Activated T-cell treated with anti-CD3 and anti-CD28 coated beads for 4 hours (primary cell): Measurements from ENCODE around the gene MAN1A1.
"Not testable (repeated sequence)": the region's sequence is repeated elsewhere in the genome, so short reads cannot be mapped to it uniquely, and the experiment has no call there.

Experiments used
- DNase-seq: peaks from one replicate; pipeline ENCODE4 v3.0.0-alpha.2; 2020

The MAN1A1 gene

DNA sequence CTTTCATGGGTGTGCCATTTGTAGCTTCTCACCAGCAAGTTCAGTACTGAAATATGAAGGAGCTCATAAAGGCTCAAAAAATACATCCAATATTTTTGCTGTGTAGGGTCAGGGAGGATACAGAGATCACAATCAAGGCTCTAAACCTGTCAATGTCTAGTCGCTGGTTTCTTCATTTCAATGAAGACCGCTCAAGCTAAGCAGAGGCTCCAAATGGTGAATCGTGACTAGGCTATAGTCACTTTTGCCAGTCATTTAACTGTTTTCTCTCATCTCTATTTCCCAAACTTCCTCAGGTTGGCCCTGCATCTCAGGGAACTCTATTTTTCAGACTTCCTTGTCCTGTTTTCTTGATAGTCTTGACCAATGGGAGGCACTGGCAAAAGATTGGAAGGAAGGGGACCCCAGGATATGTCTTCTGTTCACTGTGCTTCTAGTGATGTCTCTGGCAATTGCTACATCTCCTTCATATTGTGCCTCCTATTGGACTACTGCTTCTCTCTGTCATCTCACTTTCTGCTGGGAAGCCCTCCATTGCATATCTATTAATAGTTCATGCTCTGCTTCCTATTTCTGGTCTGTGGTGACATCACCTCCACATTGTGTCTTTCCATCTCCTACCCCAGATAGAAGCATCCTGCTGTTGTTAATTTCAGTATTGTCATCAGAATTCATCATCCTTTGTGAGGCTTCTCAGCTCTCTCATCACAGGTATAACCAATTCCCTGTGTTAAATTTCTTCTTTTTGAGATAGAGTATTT lies 183.4 kb downstream of the MAN1A1 start:
- no peak for DNase-seq

DNA sequence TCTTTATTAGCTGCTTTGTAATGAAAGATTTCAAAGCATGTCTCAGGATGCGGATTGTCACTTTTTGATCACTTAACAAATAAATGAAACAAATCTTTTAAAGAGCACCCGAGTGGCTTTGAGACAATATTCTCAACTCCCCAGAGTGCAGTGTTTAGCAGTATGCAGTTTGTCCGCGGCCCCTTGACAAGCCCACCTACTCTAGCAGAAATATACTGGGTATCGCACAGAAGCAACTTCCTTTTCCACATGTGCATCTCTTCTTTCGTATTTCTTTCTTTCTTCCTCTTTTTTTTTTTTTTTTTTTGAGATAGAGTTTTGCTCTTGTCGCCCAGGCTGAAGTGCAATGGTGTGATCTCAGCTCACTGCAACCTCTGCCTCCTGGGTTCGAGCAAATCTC lies 186.6 kb downstream of the MAN1A1 start:
- no peak for DNase-seq

DNA sequence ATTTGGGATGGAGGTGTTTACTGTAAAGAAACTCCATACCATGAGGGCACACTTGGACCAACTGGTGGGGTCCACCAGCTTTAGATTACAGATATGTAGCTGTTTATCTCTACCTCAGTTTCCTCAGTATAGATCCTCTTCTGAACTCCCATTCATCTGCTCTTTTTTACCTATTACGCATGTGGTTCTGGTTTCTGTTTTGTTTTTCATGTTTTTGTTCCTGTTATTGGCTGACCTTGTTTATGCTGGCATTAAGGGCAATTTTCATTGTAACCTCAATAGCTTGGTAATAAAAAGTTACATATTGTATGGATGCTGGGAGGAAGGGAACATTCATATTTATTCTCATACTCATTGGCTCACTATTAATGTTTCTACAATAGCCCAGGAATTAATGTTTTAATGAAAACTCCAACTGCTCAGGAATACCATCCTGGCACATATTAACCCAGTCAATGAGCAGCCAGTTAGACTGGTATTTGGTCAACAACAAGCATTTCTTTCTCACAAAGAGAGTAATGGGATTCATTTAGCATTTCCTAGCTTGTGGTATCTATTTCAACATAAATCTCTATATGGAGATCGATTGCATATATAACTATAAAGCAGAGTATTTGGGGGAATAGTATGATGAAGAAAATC lies 187.3 kb downstream of the MAN1A1 start:
- DNase-seq = no peak

DNA sequence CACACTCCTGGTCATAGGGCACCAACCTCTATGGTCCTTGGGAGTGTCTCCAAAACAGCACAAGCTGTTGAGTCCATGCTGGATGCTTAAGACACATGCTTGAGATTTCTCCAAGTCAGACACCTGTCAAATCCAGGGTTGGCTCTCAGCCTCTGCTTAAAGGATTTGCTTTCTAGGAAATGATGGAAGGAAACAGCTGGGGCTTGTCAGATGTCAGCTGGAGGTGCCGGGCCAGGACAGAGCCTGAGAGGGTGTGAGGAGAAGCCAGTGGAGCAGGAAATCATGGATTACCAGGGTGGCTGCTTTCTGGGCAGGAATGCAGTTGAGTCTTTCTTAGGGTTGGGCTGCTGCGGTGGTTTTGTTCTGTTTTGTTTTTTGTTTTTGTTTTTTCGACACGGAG lies 188.1 kb downstream of the MAN1A1 start:
- DNase-seq = no peak

DNA sequence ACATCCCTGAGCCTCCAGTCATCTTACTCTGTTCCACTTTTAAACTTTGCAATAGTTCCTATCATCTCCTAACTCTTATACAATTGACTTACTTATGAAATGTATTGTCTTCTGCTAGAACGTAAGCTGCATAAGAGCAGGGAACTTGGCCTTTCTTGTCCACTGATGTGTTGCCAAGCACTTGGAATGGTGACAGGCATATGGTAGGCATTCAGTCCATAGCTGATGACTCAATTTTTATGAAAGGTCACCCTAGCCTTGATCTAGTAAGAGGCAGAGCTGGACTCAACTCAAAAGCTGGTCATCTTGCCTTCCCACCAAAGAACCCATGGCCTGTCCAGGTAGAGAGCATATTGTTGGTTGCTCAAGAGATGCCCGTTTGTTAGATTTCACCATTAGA lies 188.7 kb downstream of the MAN1A1 start:
- DNase-seq = no peak

DNA sequence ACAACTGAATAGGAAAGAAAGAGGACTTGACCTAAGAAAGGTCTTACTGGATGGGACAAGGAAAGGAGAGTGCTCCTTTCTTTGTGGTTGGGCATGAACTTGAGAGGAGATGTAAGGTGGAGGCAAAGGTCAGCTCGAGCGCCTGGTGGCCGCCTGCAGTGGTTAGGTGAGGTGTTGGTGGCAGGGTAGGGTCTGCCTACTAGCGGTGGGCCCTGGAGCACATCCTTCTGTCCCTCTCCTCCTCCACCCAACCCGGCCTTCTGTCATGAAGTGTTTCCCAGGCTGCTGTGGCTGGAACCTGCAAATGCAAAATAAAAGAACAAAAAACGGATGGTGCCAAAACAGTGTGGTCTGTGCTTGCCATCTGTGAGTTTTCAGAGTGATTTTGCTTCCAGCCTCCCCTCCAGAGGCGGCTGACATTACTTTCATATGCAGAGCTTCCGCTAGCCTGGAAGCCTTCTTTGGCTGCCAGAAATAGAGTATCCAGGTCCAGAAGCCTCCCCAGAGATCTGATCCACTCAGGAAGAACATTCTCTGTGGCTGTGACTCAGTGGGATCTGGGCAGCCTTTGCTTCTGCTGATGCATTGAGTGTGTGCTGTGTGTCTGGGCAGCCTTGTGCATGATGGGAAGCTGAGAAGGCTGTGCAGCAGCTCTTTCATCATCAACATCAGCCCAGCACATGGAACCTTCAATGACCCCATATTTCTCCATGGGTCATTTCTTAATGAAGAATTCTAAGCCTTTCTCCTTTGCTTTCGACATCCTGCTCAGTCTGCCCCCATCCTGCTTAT lies 191.3 kb downstream of the MAN1A1 start:
- DNase-seq = no peak

DNA sequence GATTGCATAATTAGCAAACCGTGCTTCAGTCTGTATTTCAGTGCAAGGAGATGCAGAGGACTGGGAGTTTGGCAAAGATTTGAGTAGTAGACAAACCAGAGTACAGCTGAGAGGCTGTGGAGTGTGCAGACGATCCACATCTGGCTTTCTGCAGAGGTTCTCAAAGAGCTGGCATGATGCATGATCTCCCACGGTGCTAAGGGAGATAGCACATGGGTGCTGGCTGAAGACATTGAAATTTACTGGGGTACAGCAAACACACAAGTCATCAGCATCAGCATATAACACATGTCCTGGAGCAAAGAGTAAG lies 192.1 kb downstream of the MAN1A1 start:
- DNase-seq = no peak

DNA sequence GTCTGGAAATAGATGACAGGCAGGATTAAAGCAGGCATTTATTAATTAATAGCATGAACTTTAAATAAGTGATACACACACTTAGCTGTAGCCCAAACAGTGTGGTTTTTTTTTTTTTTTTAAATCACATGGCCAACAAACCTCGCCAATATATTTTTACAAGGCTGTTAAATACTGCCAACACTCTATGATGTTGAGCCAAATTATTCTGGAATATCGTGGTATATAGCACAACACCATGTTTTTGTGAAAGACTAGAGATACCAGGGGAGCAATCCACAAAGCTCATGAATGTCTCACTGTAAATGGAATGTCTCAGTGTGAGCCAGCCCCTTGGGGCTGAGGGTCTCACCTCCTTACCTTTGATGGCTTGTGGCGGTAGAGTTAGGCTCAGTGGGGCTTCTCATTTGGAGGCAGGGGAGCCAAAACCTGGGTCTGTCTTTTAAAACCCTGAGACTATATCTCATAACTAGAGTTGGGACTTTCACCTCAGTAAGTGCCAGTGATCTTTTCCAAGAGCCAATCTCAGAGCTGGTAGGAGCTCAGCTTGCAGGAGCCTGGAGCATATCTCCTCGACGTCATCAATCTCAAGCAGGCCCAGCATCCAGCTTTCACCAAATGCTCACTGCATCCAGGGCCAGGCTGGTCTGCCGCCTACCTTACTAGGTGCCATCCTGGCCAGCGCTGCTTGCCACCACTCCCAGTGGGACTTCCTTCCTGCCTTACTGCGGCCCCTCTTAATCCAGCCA lies 192.6 kb downstream of the MAN1A1 start:
- no peak for DNase-seq

DNA sequence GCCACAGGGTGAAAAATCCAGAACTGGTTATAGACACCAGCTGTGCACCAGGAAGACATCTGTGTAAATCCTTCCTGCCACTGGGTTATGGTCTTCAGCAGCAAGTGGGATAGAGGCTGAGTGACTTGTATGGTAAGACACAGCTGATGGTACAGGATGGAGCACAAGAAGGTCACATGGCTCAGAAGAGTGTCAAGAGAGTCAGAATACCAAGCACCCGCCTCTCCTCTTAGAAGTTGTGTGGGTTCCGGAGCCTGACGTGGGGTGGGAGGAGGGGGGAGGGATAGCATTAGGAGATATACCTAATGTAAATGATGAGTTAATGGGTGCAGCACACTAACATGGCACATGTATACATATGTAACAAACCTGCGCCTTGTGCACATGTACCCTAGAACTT lies 193.5 kb downstream of the MAN1A1 start:
- DNase-seq = not testable (repeated sequence)

DNA sequence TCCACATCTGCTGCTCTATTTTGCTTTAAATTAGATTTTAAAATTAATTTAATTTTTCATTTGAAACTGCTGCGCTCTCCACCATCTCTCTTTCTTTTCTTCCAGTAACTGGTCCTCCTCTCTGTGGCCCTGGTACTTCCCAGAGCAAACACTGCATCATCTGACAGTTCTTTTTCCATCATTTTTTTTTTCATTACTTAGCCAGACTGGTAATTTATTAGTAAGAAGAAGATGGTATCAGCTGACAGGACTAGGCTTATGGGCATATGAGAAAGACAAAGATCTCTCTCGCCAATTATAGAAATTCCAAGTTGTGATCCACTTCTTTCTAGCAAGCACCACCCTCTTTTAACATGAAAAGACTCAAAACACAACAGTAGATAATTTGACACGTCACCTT lies 197.4 kb downstream of the MAN1A1 start:
- no peak for DNase-seq

DNA sequence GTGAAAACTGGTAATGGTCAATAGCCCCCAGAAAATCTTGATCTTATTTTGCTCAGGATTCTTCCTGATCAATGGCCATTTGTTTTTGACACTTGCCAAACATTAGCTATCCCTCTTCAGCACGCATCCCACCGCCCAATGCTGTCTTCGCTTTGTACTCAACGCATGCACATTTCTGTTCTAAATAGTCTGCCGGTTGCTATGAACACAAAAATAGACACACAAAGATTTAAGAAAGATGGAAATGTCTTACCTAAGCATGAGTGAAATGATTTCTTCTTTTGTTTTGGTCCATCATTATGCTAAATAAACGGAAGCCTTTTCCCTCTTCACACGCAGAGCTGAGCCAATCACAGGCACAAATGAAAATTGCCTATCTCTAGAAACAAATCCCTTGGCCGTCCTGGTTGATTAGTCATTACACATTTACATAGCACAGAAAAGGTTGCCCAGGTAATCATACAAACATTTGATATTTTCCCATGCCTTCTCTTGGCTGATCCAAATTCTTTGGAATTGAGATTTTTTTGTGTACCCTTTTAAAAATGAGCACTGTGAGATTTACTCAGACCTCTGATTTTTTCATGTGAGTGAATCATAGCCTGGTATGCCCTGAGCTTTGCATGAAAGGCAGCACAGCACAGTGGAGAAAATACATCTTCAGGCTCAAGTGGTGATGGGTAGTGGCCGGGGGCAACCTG lies 200.6 kb downstream of the MAN1A1 start:
- DNase-seq = no peak

DNA sequence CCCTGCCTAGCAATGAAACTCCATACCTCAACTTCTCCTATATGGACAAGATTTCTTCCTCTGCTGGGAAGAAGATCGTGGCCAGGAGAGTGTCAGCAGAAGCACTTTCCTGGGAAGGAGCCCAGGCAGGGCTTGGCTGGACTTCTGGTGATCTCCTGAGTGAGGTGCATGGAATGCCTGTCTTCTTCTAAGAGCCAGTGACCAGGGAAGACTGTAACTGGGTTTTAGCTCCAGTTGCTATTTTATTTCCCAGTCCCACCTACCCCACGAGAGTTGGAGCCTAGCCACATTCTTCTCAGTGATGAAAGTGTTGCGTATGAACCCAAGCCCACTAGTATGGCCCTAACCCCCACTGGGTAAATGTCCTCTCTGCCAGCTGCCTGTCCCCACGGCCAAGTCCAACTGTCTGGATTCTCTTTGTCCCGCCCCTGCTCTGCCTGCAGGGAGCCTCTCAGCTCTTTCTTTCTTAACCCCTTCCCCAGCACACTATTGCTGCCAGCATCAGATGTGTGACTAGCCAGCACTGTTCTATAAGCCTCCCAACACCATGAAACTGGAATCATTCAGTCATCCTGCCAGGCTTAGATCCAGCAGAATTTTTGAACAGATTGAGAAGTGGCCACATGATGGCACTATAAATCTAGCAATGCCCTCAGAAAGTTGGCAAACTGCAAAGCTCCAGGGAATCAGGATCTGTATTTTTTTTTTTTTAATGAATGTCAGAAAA lies 201.3 kb downstream of the MAN1A1 start:
- DNase-seq = no peak

DNA sequence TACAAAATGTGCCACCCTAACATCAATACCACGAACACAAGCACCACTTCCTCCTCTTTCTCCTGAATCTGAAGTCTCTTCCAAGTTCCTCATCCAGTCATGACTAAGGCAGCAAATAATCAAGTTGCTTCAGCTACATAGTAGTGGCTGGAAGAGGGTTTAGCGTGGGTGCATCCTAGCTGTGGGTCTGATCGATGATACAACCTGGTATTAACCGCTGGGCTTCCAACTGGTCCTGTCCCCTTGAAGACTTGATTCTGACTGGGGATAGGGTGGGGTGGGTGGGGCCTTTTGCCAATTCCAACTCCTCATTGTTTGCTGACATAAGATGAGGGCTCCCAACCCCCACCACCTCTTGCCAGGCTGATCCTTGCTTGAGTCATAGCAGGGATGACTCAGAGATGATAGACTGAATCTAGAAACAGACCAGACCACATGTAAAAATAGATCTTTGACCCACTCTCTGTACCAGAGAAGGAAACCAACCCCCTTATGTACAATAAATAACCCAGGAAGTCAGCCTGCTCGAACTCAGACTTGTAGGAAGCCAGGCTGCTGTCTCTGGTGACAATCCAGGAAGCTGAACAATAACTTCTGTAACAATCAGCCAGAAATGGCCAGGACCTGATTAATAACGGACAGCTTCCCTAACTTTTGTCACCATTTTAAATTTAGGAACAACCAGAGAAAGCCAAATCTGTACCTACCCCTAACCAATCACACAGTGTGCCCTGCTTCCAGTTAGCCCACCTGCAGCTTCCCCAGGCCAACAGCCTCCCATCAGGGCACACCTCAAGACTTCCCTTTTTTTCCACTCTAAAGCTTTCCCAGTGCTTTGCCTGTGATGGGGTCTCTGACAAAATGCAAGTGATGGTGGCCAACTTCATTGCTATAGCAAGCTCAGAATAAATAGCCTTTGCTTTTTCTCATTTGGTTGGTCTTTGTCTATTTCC lies 202.2 kb downstream of the MAN1A1 start:
- DNase-seq = no peak

DNA sequence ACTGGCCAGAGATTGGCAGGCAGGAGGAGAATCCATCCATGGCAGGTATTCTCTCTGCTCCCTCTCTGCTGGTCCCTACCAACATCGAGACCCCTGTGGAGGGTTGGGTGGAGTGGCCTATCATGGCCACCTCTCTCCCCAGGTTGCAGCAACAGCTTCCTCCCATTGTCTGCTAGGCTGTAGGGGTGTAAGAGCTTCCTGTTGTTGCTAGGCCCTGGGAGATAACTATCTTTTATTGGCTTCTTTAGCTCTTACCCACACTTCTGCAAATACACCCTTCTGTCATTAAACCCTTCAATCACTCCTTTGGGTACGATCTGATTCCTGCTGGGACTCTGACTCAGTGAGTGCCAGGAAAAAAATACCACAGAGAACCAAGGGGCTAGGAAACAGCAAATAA lies 204.4 kb downstream of the MAN1A1 start:
- no peak for DNase-seq

DNA sequence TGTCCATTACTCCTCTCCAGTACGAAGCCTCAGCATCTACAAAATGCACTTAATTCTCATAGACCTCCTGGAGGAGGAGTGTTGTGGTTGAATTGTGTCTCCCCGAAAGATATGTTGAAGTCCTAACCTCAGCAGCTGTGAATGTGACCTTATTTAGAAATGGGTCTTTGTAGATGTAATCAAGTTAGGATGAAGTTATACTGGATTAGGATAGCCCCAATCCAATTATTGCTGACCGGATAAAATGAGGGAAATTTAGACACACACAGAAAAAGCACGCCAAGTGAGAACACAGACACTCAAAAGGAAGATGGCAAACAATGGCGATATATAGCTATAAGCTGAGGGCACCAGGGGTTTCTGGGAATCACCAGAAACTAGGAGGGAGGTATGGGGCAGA lies 206.9 kb downstream of the MAN1A1 start:
- no peak for DNase-seq

DNA sequence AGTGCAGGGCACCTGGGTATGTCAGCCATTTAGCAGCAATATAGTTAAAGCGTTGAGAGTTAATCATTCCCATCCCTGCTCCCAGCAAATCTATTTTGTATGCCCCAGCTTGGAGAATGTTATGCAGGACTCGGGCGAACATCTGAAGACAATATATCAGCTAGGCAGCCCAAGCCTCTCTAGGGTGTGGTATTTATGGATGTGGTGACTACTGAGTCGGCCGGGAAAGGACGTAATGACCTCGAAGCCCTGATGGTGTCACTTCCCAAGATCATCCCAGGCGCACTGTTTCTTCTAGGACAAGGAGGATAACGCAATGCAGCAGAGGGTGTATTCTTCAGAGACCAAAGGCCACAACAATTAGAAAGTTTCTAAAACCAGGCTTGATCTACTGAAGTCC lies 207.5 kb downstream of the MAN1A1 start:
- no peak for DNase-seq

DNA sequence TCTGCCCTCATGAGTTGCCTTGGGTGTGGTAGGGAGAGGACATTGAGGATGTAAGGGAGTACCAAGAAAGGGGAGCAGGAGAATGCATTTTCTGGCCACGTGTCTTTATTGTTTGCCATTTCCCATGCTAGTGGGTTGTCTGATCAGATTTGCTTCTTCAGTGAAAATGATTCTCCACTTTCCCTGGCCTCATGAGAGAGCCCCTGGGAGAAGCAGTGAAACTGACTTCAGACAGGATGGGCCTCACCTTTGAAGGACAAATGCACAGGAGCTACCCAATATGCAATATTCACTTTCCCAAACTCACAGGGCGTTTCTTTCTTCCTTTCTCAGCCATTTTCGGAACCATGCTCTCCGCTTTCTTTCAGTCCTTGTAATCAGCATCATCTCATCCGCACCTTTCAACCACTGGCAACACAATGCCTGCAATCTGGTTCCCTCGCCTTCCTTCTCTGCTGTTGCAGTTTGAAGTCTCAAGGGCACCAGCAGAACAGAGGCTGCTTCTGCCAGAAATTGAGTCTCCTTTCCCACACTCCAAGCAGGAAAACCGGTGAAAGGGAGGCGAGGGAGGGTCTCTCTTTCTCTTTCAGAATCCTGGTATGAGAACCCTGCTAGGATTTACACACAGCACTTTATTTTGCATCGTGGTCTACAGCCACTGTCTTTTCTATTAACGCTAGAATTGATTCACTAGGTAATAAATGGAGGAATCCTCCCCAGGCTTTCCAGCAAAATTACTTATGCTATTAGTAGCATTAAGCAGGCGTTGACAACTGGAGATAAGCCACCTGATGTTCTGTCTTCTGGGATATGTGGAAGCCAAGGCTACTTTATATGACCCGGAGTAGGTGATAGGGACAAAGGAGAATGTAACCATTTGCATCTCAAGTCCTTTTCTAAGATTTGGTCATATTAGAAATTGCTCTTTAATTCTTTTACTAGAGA lies 209.1 kb downstream of the MAN1A1 start:
- no peak for DNase-seq

DNA sequence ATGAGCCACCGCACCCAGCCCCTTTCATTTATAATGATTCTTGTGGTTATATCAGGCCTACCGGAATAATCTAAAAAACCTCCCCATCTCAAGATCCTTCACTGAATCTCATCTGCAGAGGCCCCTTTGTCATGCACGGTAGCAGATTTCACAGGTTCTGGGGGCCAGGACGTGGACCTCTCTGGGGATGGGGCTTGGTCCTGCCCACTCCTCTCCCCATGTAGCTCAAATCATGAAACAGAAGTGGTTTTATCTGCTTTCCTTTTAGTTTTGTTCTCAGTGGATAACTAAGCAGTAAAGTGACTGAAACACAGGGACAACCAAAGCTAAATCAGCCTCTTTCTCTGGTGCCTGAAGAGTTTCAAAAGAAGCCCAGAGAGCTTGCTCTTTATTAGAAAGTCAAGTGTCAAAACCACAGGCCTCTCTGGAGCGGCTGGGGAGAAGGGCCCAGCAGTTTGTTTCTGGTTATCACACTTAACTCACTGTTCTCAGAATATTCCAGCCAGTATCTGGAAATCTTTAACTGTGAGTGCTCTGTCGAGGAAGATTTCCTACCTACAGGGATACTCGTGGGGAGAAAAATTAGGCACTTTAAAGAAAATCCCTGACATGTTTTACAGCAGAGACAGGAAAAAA lies 210.5 kb downstream of the MAN1A1 start:
- DNase-seq = no peak
